HCT116 (cell line): ENCODE results near the gene NOC4L.

ENCODE experiments used
- ATF3 ChIP-seq: IDR thresholded peaks from 2 replicates; pipeline ENCODE4 v1.6.1; 2012
- POLR2A ChIP-seq: IDR thresholded peaks from 2 replicates; pipeline ENCODE4 v1.7.0; 2011; ENCODE audit warnings: borderline replicate concordance; ENCODE audit not compliant: insufficient read depth, insufficient read length; ENCODE audit errors: extremely low read depth
- POLR2AphosphoS5 ChIP-seq: IDR thresholded peaks from 2 replicates; pipeline ENCODE4 v1.6.1; 2011; ENCODE audit warnings: mild to moderate bottlenecking, low read depth, low read length, moderate library complexity

- TF ChIP-seq POLR2AphosphoS5: no peak
- no peak for TF ChIP-seq ATF3
- TF ChIP-seq POLR2A: no peak
Observed at GRCh38 chr12:132155771-132156572, 11.7 kb downstream of the NOC4L start.
